Hepatocyte (in vitro differentiated cells): ENCODE data around the gene PRSS57. TPM values are rescaled to one million over a fixed set of nuclear protein-coding genes. Genes with fewer than 3 reads are reported as not detected.

Experiments used
- DNase-seq: peaks from one replicate; pipeline ENCODE4 v3.0.0-alpha.2; 2016; ENCODE audit warnings: low spot score
- H2AFZ ChIP-seq: fragments of 200-600 bp; sonication (generic); 2 replicates; pipeline ENCODE4 v1.6.0; 2016; ENCODE audit warnings: antibody characterized with exemption, mild to moderate bottlenecking
- H3K27ac ChIP-seq: fragments of 200-600 bp; sonication (generic); 2 replicates; pipeline ENCODE4 v1.5.1; 2016; ENCODE audit warnings: mild to moderate bottlenecking
- H3K27me3 ChIP-seq: fragments of 200-600 bp; sonication (generic); 2 replicates; pipeline ENCODE4 v1.6.1; 2016
- H3K36me3 ChIP-seq: fragments of 200-600 bp; sonication (generic); replicated peaks from 2 replicates; pipeline ENCODE4 v1.5.1; 2016; ENCODE audit warnings: low read depth; ENCODE audit not compliant: insufficient read depth
- H3K4me1 ChIP-seq: fragments of 200-600 bp; sonication (generic); 2 replicates; pipeline ENCODE4 v1.5.1; 2016; ENCODE audit warnings: mild to moderate bottlenecking, moderate library complexity; ENCODE audit not compliant: insufficient read depth
- H3K4me2 ChIP-seq: fragments of 200-600 bp; sonication (generic); 2 replicates; pipeline ENCODE4 v1.6.0; 2016
- H3K4me3 ChIP-seq: fragments of 200-600 bp; sonication (generic); 2 replicates; pipeline ENCODE4 v1.5.1; 2016; ENCODE audit warnings: mild to moderate bottlenecking
- H3K79me2 ChIP-seq: fragments of 200-600 bp; sonication (generic); 2 replicates; pipeline ENCODE4 v1.6.0; 2017; ENCODE audit warnings: mild to moderate bottlenecking
- H3K9me2 ChIP-seq: fragments of 200-600 bp; sonication (generic); replicated peaks from 2 replicates; pipeline ENCODE4 v1.6.0; 2017; ENCODE audit warnings: mild to moderate bottlenecking; ENCODE audit not compliant: insufficient read depth
- H3K9me3 ChIP-seq: fragments of 200-600 bp; sonication (generic); 2 replicates; pipeline ENCODE4 v1.5.1; 2016; ENCODE audit warnings: low read depth, mild to moderate bottlenecking
- H4K20me1 ChIP-seq: fragments of 200-600 bp; sonication (generic); 2 replicates; pipeline ENCODE4 v1.6.0; 2016; ENCODE audit warnings: mild to moderate bottlenecking; ENCODE audit not compliant: insufficient read depth, poor library complexity, severe bottlenecking
- EZH2 ChIP-seq: fragments of 200-600 bp; sonication (generic); IDR thresholded peaks from 2 replicates; pipeline ENCODE4 v1.6.1; 2016; ENCODE audit warnings: antibody characterized with exemption, mild to moderate bottlenecking, borderline replicate concordance
- EZH2phosphoT487 ChIP-seq: fragments of 200-600 bp; sonication (generic); IDR thresholded peaks from one replicate; pipeline ENCODE4 v1.6.1; 2018; ENCODE audit warnings: antibody characterized with exemption, mild to moderate bottlenecking, low read depth, moderate library complexity; ENCODE audit not compliant: unreplicated experiment, severe bottlenecking
- WGBS: methylation state at CpG from one replicate; pipeline ENCODE4 v1.1.6; 2016; ENCODE audit warnings: low lambda C conversion rate; ENCODE audit errors: missing lambda C conversion rate; 5-methylcytosine and 5-hydroxymethylcytosine counted together
- polyA plus RNA-seq: library from polyadenylated mRNA; unstranded; fragments of >200 nt; fragmentation: Nextera tagmentation; extraction: Ambion mirVana; gene quantifications from 2 replicates; pipeline ENCODE4 v1.2.1, GENCODE V29; 2016
- total RNA-seq: library from RNA; depleted of rRNA; stranded (reverse); fragments of >200 nt; gene quantifications from 2 replicates; pipeline ENCODE4 v1.2.3, GENCODE V29; 2014
- TF ChIP-seq, protein P1 (sequence below): fragments of 200-600 bp; sonication (generic); IDR thresholded peaks from 2 replicates; pipeline ENCODE4 v1.5.1; 2016; ENCODE audit warnings: antibody characterized with exemption, mild to moderate bottlenecking; ENCODE audit not compliant: poor library complexity

Gene PRSS57
- total and polyA plus RNA-seq, 2 experiments from 2014 or later, result 1.2 to 2.4 TPM

DNA sequence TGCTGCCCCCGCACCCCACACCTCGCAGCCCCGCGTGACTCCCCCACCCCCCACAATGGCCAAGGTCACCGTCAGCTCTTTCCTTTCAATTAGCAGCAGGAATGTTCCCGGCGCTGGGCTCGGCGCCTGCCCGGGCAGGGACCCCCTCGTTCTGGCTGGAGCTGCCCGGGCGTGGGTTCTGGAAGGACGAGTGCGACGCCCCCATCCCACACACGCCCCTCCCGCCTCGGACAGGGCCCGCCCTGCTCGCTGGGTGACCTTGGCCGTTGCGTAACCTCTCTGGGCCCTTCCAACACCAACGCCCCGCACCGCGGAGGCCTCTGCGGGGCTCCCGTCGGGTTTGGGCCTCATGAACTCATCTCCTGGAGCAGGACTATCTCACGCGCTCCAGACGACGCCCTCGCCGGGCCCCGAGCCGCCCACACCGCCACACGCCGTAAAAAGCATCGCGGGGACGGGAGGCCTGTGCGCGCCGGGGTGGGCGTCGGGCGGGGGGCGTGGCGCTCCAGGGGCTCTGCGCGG, 23.8 kb upstream of the PRSS57 start:
- no peaks in the 10 kb centered on the region for H3K4me1 ChIP-seq
- peaks cover 57% of the 10 kb centered on the region for H3K79me2 ChIP-seq
- no peaks in the 10 kb centered on the region for H3K9me2 ChIP-seq
- no peak overlapping the region for H3K27ac ChIP-seq
- H3K9me3 ChIP-seq, result no peaks in the 10 kb centered on the region
- no peaks in the 10 kb centered on the region for H3K36me3 ChIP-seq
- peaks cover 3% of the 10 kb centered on the region for H4K20me1 ChIP-seq
- H3K27me3 ChIP-seq, result no peaks in the 10 kb centered on the region
- TF ChIP-seq EZH2phosphoT487 (no peak), EZH2 (no peak)
- TF ChIP-seq, protein P1, sequence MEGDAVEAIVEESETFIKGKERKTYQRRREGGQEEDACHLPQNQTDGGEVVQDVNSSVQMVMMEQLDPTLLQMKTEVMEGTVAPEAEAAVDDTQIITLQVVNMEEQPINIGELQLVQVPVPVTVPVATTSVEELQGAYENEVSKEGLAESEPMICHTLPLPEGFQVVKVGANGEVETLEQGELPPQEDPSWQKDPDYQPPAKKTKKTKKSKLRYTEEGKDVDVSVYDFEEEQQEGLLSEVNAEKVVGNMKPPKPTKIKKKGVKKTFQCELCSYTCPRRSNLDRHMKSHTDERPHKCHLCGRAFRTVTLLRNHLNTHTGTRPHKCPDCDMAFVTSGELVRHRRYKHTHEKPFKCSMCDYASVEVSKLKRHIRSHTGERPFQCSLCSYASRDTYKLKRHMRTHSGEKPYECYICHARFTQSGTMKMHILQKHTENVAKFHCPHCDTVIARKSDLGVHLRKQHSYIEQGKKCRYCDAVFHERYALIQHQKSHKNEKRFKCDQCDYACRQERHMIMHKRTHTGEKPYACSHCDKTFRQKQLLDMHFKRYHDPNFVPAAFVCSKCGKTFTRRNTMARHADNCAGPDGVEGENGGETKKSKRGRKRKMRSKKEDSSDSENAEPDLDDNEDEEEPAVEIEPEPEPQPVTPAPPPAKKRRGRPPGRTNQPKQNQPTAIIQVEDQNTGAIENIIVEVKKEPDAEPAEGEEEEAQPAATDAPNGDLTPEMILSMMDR, result no peak
- no peak overlapping the region for H2AFZ ChIP-seq
- DNase-seq, result no peak
- no peak overlapping the region for H3K4me2 ChIP-seq
- 85% methylated on average over 5 of the region's 54 CpGs for WGBS
- no peak overlapping the region for H3K4me3 ChIP-seq

DNA sequence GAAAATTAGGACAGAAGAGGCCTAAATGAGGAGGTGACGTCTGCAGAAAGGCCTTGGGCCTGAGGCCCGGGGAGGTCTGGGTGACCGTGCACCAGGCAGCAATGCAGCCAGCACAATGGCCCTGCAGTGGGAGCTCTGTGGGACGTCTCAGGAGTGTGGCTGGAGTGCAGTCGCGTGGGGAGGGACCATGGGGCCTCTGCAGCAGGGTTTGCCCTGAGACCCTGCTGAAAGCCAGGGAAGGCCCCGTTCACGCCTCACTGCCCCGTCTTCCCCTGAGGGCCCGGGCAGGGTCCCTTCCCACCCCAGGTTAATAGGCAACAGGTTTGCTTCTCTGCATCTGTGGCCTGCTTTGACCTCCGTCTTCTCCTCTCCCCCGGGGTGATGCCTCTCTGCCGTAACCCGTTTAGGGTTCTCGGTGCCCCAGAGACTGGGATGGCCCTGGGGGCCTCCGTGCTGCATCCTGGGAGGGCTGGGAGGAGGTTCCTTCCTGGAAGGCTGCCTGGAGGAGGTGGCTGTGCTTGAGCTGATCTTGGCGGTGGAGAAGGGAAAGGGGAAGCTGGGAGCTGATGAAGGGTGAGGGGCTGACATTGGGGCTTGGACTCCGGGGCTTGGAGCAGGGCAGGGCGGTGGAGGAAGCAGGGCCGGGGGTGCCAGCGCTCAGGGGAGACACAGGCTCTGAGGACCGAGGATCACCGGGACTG, 23.1 kb upstream of the PRSS57 start:
- 74% methylated on average over 17 of the region's 23 CpGs for WGBS
- no peak overlapping the region for H3K4me3 ChIP-seq

DNA sequence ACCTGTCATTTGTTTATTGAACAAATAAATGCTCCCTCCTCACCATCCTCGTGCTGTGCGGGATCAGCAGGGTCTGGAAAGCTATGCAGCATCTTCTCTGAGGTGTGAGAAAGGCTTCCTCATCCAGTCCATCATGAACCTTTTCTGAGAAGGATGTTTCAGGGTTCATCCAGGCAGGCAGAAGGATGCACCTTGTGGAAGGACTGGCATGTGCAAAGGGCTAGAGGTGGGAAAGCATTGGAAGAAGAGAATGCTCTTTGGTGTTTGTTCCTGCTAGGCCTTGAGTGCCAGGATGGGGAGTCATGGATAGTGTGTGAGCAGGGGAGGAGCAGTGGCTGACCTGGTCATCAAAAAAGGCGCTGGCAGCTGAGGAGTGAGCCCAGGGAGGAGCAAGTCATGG, 20.1 kb upstream of the PRSS57 start:
- no peak overlapping the region for H3K4me2 ChIP-seq
- DNase-seq, result no peak
- H2AFZ ChIP-seq, result no peak overlapping the region
- H3K36me3 ChIP-seq, result no peaks in the 10 kb centered on the region
- H3K4me1 ChIP-seq, result peaks cover 9% of the 10 kb centered on the region
- peaks cover 3% of the 10 kb centered on the region for H4K20me1 ChIP-seq
- H3K27ac ChIP-seq, result no peak overlapping the region
- TF ChIP-seq EZH2phosphoT487, result no peak
- TF ChIP-seq, protein P1, result no peak
- no peak for TF ChIP-seq EZH2
- H3K9me3 ChIP-seq, result no peaks in the 10 kb centered on the region
- H3K9me2 ChIP-seq, result no peaks in the 10 kb centered on the region
- H3K79me2 ChIP-seq, result peaks cover 71% of the 10 kb centered on the region
- 98% methylated on average over 3 of the region's 3 CpGs for WGBS
- no peak overlapping the region for H3K4me3 ChIP-seq
- no peaks in the 10 kb centered on the region for H3K27me3 ChIP-seq

More for the DNA sequence above, 23.1 kb upstream of the PRSS57 start:
- Histone ChIP-seq H3K27me3 (no peaks in the 10 kb centered on the region), H2AFZ (no peak overlapping the region), H3K9me3 (no peaks in the 10 kb centered on the region), H4K20me1 (peaks cover 3% of the 10 kb centered on the region), H3K4me1 (no peaks in the 10 kb centered on the region), H3K27ac (no peak overlapping the region), H3K9me2 (no peaks in the 10 kb centered on the region), H3K36me3 (no peaks in the 10 kb centered on the region), H3K79me2 (peaks cover 60% of the 10 kb centered on the region), H3K4me2 (no peak overlapping the region)
- no peak for DNase-seq
- TF ChIP-seq EZH2 (no peak), EZH2phosphoT487 (no peak)
- TF ChIP-seq, protein P1, result no peak
